CD4-positive, alpha-beta T cell (primary cell): ENCODE measurements around the gene ARFRP1. TPM values are rescaled to one million over a fixed set of nuclear protein-coding genes. Genes with fewer than 3 reads are reported as not detected.
A peak's percentile ranks its signal among the peaks of the same experiment; 100 is the strongest.

ENCODE experiments used
- ATAC-seq: fragments of 200-7000 bp; cut with Tn5 transposase; one replicate; pipeline ENCODE4 v1.10.0; 2022; ENCODE audit warnings: mild to moderate bottlenecking; ENCODE audit not compliant: poor library complexity
- CTCF ChIA-PET: fragments of 350-600 bp; sonication (Branson Sonifier 250); formaldehyde crosslinking; loops from one replicate; lab custom pipeline; 2021; ENCODE audit warnings: antibody characterized with exemption, inconsistent platforms; lab: Charles Lee
- POLR2A ChIA-PET: fragments of 350-600 bp; sonication (Branson Sonifier 250); formaldehyde crosslinking; loops from one replicate; lab custom pipeline; 2021; ENCODE audit warnings: antibody characterized with exemption, inconsistent platforms; lab: Charles Lee
- DNase-seq, 14 experiments: peaks; one replicate each; pipeline ENCODE4 v3.0.0-alpha.2; 2013 to 2020; ENCODE audit warnings: mixed read lengths in 2 of 14
- H3K27ac ChIP-seq, 2 donors: one replicate each; pipeline versions ENCODE4 v1.5.1 to v1.7.0; 2013; ENCODE audit warnings: low read length in 2 of 2, low read depth in 1 of 2, mild to moderate bottlenecking in 1 of 2
- H3K27me3 ChIP-seq, 2 experiments: 1 replicate in 1 of 2; 2 replicates in 1 of 2; pipeline versions ENCODE4 v1.6.1 to v1.7.0; 2013; ENCODE audit warnings: low read length in 2 of 2, control low read depth in 1 of 2, mild to moderate bottlenecking in 1 of 2, moderate library complexity in 1 of 2; ENCODE audit not compliant: insufficient read depth in 2 of 2, control insufficient read depth in 1 of 2
- H3K36me3 ChIP-seq: one replicate; pipeline ENCODE4 v1.6.1; 2013; ENCODE audit warnings: low read length, control low read depth; ENCODE audit not compliant: insufficient read depth
- H3K4me1 ChIP-seq: one replicate; pipeline ENCODE4 v1.6.1; 2013; ENCODE audit warnings: low read length, control low read depth; ENCODE audit not compliant: insufficient read depth
- H3K4me3 ChIP-seq: one replicate; pipeline ENCODE4 v1.5.1; 2013; ENCODE audit warnings: mild to moderate bottlenecking, low read length, moderate library complexity
- H3K9me3 ChIP-seq, 2 experiments: 1 replicate in 1 of 2; 2 replicates in 1 of 2; pipeline versions ENCODE4 v1.6.1 to v1.7.0; 2013; ENCODE audit warnings: low read length in 2 of 2, mild to moderate bottlenecking in 2 of 2, control low read depth in 1 of 2, moderate library complexity in 1 of 2; ENCODE audit not compliant: control insufficient read depth in 1 of 2, insufficient read depth in 1 of 2
- H3K27ac Mint-ChIP-seq: one replicate; pipeline ENCODE4 v1.8.0; 2020; ENCODE audit warnings: mixed read lengths
- H3K27me3 Mint-ChIP-seq: one replicate; pipeline ENCODE4 v1.8.0; 2021; ENCODE audit warnings: mixed read lengths
- H3K36me3 Mint-ChIP-seq: one replicate; pipeline ENCODE4 v1.8.0; 2021; ENCODE audit warnings: low read depth, mixed read lengths
- H3K4me1 Mint-ChIP-seq: one replicate; pipeline ENCODE4 v1.8.0; 2021; ENCODE audit warnings: low read depth, mixed read lengths
- H3K4me3 Mint-ChIP-seq: one replicate; pipeline ENCODE4 v1.8.0; 2020; ENCODE audit warnings: mild to moderate bottlenecking, mixed read lengths
- H3K9me3 Mint-ChIP-seq: one replicate; pipeline ENCODE4 v1.8.0; 2020; ENCODE audit warnings: mixed read lengths
- intact Hi-C, 2 experiments: fragments of 100-400 bp; cut with DNase I in 1 of 2; cut with micrococcal nuclease in 1 of 2; formaldehyde crosslinking; loops; one replicate each; pipeline versions ENCODE4 v1.15.1 to v1.9.0; 2023 to 2025; cut with DNase I, micrococcal nuclease
- total RNA-seq, 174 experiments: library from RNA in 2 of 174; stranded (reverse) in 2 of 174; gene quantifications; one replicate each; pipeline ENCODE4 v1.2.3 and lab custom pipeline; 2021 to 2026
- TF ChIP-seq, protein P1 (sequence below): fragments of 200-600 bp; IDR thresholded peaks from one replicate; pipeline ENCODE4 v1.8.0; 2022; ENCODE audit warnings: antibody characterized with exemption, mild to moderate bottlenecking

ARFRP1 gene
- total RNA-seq, 2 experiments from 2014 or later: 34.5 to 35.7 TPM

GRCh38 chr20:63705232-63706026 is 2.3 kb downstream of the ARFRP1 start:
- ChIA-PET POLR2A (interaction anchor here (0.9 to 5.0 kb wide), 4 partner anchors 33 to 184 kb away, joined by 3 to 168 read pairs (median 13); partner anchors contain the start of genes LIME1, PPDPF and SLC2A4RG), CTCF (interaction anchor here (1.2 to 3.9 kb wide), 4 partner anchors 31 to 272 kb away, joined by 3 to 44 read pairs (median 10); partner anchors contain the start of genes LIME1, SLC2A4RG and TPD52L2)
- Mint-ChIP-seq H3K27ac (peak overlapping the region; percentile 89), H3K9me3 (no peaks in the 10 kb centered on the region), H3K36me3 (peaks cover 41% of the 10 kb centered on the region), H3K4me1 (peaks cover 29% of the 10 kb centered on the region), H3K4me3 (peak overlapping the region; percentile 43), H3K27me3 (no peaks in the 10 kb centered on the region)
- H3K4me1 ChIP-seq: peaks cover 54% of the 10 kb centered on the region
- DNase-seq: peak in 1 of 14 experiments; percentile 11
- peaks cover 49% of the 10 kb centered on the region for H3K36me3 ChIP-seq
- ATAC-seq: no peak
- peak overlapping the region in 1 of 2 donors; percentile 71 for H3K27ac ChIP-seq
- no peak overlapping the region for H3K4me3 ChIP-seq
- intact Hi-C loops: loop anchor here (1.0 to 10.0 kb wide), 10 partner anchors 31 to 357 kb away; partner anchors contain the start of genes SAMD10 (in 2 of the 2), LIME1 (in 1 of the 2), RTEL1 (in 1 of the 2) and TCEA2 (in 1 of the 2)
- TF ChIP-seq, protein P1, sequence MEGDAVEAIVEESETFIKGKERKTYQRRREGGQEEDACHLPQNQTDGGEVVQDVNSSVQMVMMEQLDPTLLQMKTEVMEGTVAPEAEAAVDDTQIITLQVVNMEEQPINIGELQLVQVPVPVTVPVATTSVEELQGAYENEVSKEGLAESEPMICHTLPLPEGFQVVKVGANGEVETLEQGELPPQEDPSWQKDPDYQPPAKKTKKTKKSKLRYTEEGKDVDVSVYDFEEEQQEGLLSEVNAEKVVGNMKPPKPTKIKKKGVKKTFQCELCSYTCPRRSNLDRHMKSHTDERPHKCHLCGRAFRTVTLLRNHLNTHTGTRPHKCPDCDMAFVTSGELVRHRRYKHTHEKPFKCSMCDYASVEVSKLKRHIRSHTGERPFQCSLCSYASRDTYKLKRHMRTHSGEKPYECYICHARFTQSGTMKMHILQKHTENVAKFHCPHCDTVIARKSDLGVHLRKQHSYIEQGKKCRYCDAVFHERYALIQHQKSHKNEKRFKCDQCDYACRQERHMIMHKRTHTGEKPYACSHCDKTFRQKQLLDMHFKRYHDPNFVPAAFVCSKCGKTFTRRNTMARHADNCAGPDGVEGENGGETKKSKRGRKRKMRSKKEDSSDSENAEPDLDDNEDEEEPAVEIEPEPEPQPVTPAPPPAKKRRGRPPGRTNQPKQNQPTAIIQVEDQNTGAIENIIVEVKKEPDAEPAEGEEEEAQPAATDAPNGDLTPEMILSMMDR: no peak
- H3K27me3 ChIP-seq: no peaks in the 10 kb centered on the region
- H3K9me3 ChIP-seq: no peaks in the 10 kb centered on the region

GRCh38 chr20:63704749-63705117 is 3.0 kb downstream of the ARFRP1 start:
- ChIA-PET POLR2A (interaction anchor here (5.0 kb wide), 1 partner anchor 34 kb away, joined by 168 read pairs; the partner anchor contains the start of genes LIME1 and SLC2A4RG), CTCF (no interaction called here)
- Mint-ChIP-seq H3K4me1 (peaks cover 26% of the 10 kb centered on the region), H3K4me3 (peak overlapping the region; percentile 43), H3K27ac (no peak overlapping the region), H3K9me3 (no peaks in the 10 kb centered on the region), H3K27me3 (no peaks in the 10 kb centered on the region), H3K36me3 (peaks cover 37% of the 10 kb centered on the region)
- Histone ChIP-seq H3K27ac (no peak overlapping the region), H3K4me1 (peaks cover 52% of the 10 kb centered on the region), H3K36me3 (peaks cover 48% of the 10 kb centered on the region), H3K27me3 (no peaks in the 10 kb centered on the region), H3K9me3 (no peaks in the 10 kb centered on the region), H3K4me3 (no peak overlapping the region)
- TF ChIP-seq, protein P1: no peak
- ATAC-seq: no peak
- peak in 1 of 14 experiments; percentile 13 for DNase-seq
- intact Hi-C loops: loop anchor here (5.0 to 10.0 kb wide), 4 partner anchors 253 to 358 kb away; partner anchors contain the start of genes SAMD10 (in 2 of the 2), TCEA2 (in 1 of the 2) and UCKL1 (in 1 of the 2)

DNA sequence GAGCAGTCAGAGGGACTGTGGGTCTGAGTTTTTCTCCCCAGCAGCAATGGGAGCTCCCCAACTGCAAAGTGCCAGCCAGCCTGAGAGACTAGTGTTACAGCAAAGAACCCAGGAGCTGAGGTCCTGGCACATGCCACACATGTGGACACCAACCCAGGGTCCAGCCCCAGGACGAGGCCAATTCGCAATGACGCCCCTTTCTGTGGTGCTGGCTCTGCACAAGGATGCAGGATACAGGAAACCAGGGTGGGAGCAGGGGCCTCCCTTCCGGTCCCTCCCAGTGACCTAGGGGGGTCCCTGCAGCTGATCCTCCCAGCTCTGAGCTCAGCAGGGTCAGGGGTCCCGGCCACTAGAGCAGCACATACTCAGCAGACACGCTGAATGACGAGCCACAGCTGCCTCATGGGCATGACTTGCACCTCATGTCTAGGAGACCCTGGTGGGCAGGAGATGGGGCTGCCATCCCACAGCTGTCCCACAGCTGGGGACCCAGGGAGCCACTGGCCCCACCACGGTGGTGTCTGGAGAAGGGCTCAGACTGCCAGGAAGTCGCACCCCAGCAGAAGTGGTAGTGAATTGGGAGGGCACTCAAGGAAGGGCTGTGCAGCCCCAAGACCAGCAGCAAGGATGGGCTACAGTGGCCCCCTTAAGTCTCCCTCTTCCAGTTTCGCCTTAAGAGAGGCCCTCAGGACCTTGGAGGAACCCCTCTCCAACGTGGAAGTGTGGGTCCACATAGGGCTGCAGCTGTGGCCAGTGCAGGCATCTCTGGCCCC is 3.6 kb downstream of the ARFRP1 start:
- CTCF ChIA-PET: no interaction called here
- H3K4me1 Mint-ChIP-seq: peaks cover 23% of the 10 kb centered on the region
- ATAC-seq (no peak), DNase-seq (peak in 1 of 14 experiments; percentile 12)
- Histone ChIP-seq H3K27me3 (no peaks in the 10 kb centered on the region), H3K36me3 (peaks cover 45% of the 10 kb centered on the region), H3K9me3 (no peaks in the 10 kb centered on the region), H3K4me1 (peaks cover 52% of the 10 kb centered on the region), H3K4me3 (no peak overlapping the region), H3K27ac (no peak overlapping the region)
- H3K36me3 Mint-ChIP-seq: peaks cover 34% of the 10 kb centered on the region
- H3K9me3 Mint-ChIP-seq: no peaks in the 10 kb centered on the region
- H3K27ac Mint-ChIP-seq: no peak overlapping the region
- no peaks in the 10 kb centered on the region for H3K27me3 Mint-ChIP-seq
- no peak overlapping the region for H3K4me3 Mint-ChIP-seq
- intact Hi-C loops: loop anchor here in 1 of 2 experiments (10.0 kb wide), 1 partner anchor 271 kb away; the partner anchor contains the start of gene SAMD10
- POLR2A ChIA-PET: interaction anchor here (0.8 kb wide), 1 partner anchor 36 kb away, joined by 3 read pairs; no protein-coding TSS in a partner anchor
- TF ChIP-seq, protein P1: no peak
